NCI-H128 (cell line): Measurements from ENCODE around the gene PACS2.
"Not testable (repeated sequence)": the region's sequence is repeated elsewhere in the genome, so short reads cannot be mapped to it uniquely, and the experiment has no call there.

Experiments used
- DNase-seq: peaks from one replicate; lab custom pipeline; 2025; ENCODE audit not compliant: unreplicated experiment; lab: John Stamatoyannopoulos, UW

PACS2 gene

DNA sequence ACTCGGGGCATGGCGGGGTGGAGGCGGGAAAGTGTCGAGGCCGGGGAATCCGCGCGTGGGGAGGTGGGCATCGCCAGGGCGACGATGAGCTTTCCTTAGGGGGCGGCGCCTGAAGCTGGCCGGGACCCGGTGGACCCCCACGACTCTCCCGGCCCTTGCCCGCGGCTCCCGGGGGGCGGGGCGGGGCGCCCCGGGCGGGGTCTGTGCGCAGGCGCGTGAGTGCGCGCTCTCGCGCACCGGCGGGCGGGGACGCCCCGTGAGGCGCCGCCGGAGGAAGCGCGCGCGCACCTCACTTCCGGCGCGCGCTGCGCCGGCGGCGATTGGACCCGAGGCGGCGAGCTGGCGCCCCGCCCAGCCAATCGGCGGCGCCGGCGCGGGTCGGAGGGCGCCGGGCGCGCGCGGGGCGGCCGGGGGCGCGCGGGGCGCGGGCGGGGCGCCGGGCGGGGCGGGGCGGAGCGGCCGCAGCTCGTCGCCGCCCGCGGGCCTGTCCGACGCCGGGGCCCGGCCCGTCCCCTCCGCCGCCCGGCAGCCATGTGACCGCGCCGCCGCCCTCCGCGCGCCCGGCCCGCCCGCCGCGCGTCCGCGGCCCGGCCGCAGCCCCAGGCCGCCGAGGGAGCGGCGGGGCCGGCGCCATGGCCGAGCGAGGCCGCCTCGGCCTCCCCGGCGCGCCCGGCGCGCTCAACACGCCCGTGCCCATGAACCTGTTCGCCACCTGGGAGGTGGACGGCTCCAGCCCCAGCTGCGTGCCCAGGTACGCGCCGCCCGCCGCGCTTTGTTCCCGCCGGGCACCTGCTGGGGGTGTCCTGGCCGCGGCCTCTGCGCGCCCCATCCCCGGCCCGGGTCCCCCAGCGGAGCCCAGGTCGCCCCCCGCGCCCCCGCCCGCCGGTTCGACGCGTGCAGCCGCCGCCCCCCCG lies at the start of gene PACS2:
TSS of gene PACS2 (plus strand) at position 462 of the 914 bp plus-strand sequence. CDS start at position 633, 171 bp downstream.
- peak; percentile 73 for DNase-seq

DNA sequence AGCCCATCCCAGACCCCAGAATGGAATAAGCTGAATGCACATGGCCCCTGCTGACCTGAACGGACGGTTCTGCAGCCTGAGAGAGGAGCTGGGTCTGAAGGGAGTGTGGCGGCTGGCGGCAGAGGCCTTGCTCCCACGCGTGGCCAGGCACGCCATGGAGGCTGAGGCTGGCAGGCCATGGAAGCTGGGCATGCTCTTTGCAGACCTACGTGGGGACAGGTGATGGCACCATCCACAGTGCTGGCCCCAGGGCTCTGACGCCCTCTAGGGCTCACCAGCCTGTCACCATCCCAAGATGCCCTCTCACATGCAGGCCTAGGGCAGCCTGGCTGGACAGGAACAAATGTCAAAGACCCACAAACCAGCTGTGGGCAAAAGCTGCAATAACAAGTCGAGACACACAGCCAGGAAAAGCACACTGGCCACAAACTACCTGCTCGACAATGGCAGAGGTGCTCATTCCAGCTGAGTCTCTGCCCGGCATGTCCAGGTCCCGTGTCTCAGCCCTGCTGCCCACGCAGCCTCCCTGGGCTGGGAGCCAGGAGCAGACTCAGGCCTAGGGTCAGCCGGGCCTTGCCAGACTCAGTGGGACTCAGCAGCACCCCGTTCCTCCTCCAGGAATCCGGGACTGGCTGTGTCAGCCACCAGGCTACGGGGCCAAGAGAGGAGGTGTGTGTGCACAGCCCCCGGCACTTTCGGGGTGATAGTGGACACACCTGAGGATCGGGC lies 46.6 kb upstream of the PACS2 start:
- DNase-seq: no peak

DNA sequence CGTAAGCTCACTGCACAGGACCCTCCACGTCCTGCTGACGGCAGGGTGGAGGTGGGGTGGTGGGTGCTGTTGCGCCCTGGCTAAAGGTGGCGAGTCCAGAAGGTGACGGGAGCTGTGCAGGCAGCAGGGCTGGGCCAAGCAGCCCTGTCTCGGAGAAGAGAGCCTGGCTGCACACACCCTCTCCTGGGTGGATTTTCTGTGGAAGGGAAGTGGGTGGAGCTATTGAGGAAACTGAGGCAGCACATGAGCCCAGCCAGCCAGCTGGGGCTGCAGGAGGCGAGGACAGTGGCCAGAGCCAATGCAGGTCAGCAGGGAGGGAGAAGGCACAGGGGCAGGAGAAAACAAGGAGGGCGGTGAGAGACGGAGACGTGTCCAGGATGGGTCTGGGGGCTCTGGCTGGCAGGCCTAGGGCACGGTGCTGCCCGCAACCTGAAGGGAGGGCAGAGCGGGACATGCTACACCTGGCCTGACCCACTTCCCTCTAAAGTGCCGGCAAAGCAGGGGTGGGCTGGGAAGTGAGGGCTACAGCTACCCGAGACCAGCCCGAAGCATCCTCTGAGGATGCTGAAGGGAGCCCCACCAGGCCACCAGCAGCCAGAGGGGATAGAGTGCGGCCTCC lies 45.7 kb upstream of the PACS2 start:
- DNase-seq: no peak

DNA sequence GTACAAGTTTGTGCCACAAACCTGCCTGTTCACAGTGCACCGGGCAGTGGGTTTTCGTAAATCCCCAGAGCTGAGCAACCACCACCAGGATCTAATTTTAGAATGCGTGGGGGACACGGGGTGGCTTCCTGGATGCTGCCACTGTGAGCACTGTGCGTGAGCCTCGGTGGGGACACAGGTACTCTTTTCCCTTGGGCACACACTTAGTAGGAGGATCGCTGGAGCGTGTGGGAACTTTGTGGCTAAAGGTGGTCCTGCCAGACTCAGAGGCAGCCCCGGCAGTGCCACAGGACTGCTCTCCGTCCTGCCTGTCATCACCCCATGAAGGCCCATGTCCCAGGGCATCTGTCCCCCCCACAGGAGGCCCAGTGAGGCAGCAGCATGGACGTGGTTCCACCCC lies 45.1 kb upstream of the PACS2 start:
- no peak for DNase-seq

DNA sequence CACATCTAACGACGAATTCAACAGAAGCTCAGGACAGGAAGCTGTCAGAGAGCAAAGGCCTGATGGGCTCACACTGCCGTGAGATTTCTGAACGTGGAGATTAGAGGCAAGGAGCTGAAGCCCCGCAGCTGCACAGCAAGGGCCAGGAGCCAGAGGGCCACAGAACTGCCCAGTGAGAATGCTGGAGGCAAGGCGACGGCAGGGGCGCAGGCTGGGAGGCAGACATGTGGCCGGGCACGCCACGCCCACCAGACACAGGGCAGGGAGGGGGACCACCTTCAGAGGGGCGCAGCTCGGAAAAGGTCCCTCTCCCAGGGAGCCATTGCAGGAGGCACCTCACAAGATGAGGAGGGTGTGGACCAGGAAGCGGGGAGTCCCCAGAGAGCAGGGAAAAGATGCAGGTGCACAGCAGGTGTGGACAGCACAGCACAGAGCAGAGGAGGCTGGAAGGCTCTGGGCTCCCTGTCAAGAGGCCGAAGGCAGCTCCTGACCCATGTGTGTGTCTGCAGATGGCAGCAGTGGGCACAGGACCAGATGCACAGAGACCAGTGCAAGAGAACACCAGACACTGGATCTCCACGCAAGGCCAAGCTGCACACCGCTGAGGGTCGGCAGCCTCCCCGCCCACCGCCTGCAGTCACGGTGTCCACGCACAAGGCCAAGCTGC lies 43.2 kb upstream of the PACS2 start:
- no peak for DNase-seq

DNA sequence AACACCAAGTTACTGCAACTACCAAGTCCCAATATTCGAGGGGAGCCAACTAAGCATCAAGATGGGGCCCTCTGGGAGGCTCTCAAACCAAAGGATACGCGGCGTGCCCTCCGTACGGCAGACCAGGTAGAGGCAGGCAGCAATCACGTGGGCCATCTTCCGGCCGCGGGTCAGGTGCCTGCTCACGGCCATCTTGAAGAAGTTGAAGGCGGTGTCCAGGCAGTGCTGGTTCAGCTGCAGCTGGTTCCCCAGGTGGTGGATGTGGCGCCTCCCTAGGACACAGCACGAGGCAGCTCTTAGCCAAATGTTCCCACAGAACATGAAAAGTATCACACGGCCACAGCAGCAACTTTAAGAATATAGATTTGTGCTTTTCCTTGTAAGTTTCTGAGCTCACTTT lies 41.9 kb upstream of the PACS2 start:
- DNase-seq: no peak

DNA sequence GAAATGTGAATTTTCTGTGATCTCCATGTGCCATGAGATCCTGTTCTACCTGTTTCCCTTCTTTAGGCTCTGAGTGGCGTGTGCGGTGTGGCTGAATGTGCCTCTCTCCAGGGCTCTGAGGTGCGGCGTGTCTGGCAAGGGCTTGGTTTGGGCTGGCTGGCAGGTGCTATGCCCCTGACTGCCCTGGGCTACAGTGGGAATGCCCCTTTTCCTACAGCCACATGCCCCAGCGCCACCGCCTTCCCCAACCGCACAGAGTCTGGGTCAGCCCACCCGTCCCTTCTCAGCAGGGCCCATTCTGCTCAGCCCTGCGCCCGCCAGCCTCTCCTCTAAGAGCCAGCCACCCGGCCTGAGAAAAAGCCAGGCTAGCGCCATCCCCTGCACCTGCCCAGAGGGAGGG lies 41.5 kb upstream of the PACS2 start:
- DNase-seq: no peak

DNA sequence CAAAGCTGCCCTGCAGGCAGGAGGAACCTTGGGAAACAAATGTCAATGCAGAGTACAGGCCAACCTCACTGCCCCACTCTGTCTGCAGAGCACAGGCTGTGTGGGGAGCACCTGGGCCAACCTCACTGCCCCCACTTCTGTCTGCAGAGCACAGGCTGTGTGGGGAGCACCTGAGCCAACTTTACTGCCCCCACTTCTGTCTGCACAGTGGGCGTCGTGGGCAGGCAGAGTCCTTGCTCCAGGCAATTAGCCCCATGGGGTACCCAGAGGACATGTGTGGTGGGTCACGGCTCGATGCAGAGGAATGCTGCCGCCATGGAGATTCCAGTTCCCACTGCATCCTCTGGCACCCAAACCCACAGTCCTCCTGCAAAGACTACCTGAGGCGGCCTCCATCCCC lies 39.9 kb upstream of the PACS2 start:
- DNase-seq: no peak

DNA sequence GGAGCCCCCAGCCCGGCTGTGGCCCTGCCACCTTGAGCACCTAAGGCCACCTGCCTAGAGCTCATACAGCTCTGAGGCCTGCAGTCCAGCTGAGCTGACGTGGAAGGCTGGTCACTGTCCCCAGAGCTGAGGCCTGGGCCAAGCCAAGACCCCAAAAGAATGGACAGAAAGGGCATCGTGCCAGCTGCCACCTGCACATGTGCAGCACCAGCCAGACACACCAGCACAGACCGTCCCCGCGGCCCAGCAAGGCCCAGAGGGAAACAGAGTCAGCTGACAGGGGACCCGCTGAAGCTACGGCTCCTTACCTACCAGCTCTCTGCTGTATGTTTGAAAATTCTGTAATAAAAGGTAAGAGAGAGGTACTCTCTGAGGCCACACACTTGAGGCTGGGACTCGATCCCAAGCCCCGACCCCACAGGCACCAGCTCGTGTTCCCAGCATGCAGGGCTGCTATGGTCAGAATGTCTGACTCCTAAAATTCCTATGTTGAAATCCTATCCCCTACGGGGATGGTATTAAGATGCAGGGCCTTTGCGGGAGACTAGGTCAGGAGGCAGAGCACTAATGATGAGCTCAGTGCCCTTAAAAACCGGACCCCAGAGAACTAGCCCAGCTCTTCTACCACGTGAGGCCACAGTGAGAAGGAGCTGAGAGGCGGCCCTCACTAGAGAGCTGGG lies 39.1 kb upstream of the PACS2 start:
- no peak for DNase-seq

DNA sequence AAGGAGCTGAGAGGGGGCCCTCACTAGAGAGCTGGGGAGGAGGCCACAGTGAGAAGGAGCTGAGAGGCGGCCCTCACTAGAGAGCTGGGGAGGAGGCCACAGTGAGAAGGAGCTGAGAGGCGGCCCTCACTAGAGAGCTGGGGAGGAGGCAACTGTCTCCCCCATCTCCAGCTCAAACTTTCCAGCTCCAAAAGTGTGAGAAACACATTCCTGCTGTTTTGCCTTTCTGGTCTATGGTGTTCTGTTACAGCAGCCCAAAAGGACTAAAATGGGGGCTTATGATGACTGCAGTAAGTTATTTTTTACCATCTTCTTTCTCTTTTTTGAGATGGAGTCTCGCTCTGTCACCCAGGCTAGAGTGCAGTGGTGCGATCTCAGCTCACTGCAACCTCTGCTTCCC lies 37.1 kb upstream of the PACS2 start:
- DNase-seq: not testable (repeated sequence)

DNA sequence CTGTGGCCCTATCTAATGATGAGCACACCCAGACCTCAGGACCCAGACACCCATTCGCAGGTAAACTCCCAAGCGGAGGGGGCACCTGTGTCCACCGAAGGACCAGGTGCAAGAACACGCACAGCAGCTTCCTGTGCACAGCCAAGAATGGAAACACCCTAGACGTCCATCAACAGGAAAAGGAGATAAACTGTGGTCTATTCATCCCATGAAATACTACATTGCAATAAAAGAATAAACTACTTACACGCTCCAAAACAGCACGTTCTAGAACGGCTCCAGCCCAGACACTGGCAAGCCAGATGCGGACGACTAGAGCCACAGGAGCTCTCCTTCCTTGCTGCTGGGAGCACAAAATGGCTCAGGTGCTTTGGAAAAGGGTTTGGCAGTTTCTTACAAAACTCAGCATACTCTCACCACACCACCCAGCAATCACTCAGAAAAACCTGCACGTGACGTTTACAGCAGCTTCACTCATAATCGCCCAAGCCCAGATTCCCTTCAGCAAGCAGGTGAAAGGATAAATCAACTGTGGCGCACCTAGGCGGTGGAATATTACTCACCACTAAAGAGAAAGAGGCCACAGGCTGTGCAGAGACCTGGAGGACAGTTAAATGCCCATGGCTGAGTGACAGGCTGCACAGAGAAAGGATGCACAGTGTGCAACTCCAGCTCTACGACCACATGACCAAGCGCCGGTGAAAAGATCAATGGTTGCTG lies 34.7 kb upstream of the PACS2 start:
- no peak for DNase-seq

DNA sequence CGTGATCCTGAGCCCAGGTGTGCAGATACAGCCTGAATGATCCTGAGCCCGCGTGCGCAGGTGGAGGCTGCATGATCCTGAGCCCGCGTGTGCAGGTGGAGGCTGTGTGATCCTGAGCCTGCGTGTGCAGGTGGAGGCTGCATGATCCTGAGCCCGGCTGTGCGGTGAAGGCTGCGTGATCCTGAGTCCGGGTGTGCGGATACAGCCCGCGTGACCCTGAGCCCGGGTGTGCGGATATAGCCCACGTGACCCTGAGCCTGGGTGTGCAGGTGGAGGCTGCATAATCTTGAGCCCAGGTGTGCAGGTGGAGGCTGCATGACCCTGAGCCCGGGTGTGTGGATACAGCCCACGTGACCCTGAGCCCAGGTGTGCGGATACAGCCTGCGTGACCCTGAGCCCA lies 34.0 kb upstream of the PACS2 start:
- no peak for DNase-seq

DNA sequence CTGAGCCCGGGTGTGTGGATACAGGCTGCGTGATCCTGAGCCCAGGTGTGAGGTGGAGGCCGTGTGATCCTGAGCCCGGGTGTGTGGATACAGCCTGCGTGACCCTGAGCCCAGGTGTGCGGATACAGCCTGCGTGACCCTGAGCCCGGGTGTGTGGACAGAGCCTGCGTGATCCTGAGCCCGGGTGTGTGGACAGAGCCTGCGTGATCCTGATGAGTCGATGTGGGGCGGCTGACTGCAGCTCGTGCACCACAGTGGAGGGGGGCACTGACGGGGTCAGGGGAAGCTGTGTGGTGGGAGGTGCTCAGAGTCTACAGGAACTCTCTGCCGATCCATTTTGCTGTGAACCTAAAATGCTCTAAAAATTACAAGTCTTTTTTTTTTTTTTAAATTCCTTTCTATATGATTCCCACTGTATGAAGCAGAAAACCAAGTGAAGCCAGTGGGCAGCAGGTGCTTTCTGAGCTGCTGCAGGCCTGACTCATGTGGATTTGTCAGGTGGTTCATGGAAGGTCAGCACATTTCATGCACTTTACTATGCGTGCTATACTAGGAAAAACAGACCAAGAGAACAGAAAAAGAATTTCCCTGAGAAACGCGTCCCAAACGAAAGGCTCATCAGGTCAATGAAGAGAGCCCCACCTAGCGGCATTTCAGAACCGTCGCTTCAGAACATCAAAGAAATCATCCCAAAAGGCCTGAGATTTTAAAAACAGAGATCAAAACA lies 33.0 kb upstream of the PACS2 start:
- no peak for DNase-seq

DNA sequence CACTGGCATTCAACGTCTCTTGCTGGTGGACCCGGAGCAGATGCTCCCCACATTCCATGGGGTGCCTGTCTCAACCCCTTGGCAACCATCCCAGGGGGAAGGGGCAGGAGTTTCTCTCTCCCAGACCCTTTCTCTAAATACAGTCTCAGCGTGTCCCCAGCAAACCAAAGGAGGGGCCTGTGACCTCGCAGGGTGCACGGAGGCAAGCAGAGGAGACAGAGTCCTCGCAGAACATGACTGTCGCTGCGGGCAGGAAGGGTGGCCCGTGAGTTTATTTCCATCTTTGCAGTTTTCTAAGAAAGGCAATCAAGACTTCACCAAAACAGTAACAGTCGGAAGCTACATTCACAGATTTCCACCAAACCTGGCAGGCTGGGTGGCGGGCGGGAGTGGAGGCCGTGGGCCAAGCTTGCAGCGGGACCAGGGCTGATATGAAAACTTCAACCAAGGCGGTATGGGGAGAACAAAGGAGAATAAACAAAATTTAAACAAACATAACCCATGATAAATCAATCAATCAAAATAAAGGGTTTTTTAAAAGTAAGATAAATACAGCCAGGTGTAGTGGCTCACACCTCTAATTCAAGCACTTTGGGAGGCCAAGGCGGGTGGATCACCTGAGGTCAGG lies 32.3 kb upstream of the PACS2 start:
- DNase-seq: no peak

DNA sequence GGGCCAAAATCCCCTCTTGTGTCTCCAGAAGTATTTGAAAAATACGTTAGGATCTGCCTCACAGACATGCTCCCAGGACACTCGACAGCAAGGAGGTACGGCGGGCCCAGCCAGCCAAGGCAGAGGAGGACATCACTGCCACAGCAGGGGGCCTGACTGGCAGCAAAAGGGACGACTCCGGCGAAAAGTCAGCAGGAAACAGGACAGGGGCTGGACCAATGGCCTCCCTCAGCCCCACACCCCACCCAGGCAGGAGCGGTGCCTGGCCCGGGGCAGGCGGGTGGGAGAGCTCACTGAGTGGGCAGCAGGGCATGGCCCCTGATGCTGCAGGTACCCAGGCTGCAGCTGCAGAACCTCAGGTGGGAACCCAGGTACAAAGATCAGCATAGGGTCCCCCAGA lies 31.5 kb upstream of the PACS2 start:
- DNase-seq: no peak

DNA sequence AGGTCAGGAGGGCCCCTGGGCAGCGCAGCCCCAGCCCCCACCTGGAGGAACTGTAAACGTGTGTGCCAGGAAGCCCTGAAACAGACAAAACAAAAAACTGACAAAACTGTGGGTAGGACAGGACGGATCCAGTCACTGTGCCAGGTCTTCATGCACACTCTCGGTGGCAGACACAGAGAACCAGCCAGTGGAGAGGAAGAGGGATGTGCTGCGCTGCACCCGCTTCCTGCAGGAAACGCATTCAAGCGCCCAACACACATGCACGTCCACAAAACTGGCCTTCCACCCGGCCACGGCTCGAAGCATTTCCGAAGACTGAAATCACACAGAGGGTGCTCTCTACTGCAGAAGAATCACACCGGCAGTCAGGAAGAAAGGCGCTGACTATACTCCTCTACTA lies 30.6 kb upstream of the PACS2 start:
- DNase-seq: no peak

DNA sequence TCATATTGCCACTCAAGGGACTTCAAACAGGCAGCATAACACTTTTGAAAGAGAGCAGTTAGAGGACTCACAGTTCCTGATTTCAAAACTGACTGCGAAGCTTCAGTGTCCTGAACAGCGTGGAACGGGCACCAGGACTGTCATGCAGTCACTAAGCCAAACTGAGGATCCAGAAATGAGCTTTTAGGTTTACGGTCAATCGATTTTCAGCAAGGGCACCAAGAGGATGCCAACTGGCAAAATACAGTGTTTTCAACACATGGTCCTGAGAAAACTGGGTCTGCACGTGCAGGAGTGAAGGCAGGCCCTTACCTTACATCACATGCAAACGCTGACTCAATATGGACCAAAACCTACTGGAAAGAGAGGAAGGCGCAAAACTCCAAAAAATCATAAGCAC lies 29.4 kb upstream of the PACS2 start:
- no peak for DNase-seq

DNA sequence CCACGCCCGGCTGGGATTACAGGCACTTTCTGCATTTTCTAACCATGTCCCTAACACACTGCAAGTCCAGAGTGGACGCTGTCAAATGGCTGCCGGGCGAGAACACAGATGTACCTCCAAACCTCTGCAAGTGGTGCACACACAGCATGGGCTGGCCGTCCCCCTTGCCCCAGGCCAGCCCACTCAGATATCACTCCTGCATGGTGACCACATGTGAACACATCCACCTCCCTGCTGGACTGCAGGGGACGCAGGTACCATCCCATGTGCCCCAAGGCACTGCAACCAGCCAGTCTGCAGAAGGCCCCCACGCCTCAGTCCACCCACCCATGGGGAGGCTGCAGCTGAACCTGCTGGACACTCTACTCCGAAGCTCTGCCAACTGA lies 27.8 kb upstream of the PACS2 start:
- no peak for DNase-seq
